Endothelial cell of umbilical vein (primary cell): ENCODE data around the gene CYB561A3. TPM values are rescaled to one million over a fixed set of nuclear protein-coding genes. Genes with fewer than 3 reads are reported as not detected.

Experiments used
- BruUV-seq: library from RNA; stranded (reverse); fragments of 400-500 nt; replicated peaks from 2 replicates; lab custom pipeline; 2021; lab: Mats Ljungman, UMichigan
- CTCF ChIA-PET: fragments of 300-600, 350-600 bp; sonication (Branson Sonifier 250); formaldehyde crosslinking; loops from one replicate; lab custom pipeline; 2021; ENCODE audit warnings: antibody characterized with exemption, inconsistent platforms; lab: Charles Lee
- POLR2A ChIA-PET: fragments of 300-600, 350-600 bp; sonication (Branson Sonifier 250); formaldehyde crosslinking; loops from one replicate; lab custom pipeline; 2021; ENCODE audit warnings: antibody characterized with exemption, inconsistent platforms; lab: Charles Lee
- DNase-seq: peaks from one replicate; pipeline ENCODE4 v3.0.0-alpha.2; 2011; ENCODE audit warnings: low read depth, low spot score
- FAIRE-seq: peaks from 2 replicates; lab custom pipeline; 2011; peaks lifted over from hg19 to GRCh38; lab: Jason Lieb, UNC
- H2AFZ ChIP-seq: 2 replicates; pipeline ENCODE4 v1.6.0; 2012; ENCODE audit warnings: low read depth, low read length, control low read depth, inconsistent platforms
- H3K27ac ChIP-seq: 2 replicates; pipeline ENCODE4 v1.5.1; 2011; ENCODE audit warnings: low read depth, mild to moderate bottlenecking, control low read depth, low read length, moderate library complexity; ENCODE audit not compliant: insufficient read depth
- H3K27me3 ChIP-seq, 2 experiments: 2 replicates each; pipeline versions ENCODE4 v1.6.0 to v1.6.1; 2011; ENCODE audit warnings: low read length in 2 of 2, mixed read lengths in 1 of 2; ENCODE audit not compliant: control insufficient read depth in 2 of 2, insufficient read depth in 2 of 2
- H3K36me3 ChIP-seq, 2 experiments: 2 replicates in 1 of 2; 3 replicates in 1 of 2; pipeline ENCODE4 v1.5.1; 2011; ENCODE audit warnings: low read length in 2 of 2, mild to moderate bottlenecking in 1 of 2, moderate library complexity in 1 of 2; ENCODE audit not compliant: control insufficient read depth in 2 of 2, insufficient read depth in 2 of 2; ENCODE audit errors: extremely low read depth in 1 of 2
- H3K4me1 ChIP-seq: 3 replicates; pipeline ENCODE4 v1.5.1; 2011; ENCODE audit warnings: mild to moderate bottlenecking, low read length; ENCODE audit not compliant: control insufficient read depth, insufficient read depth; ENCODE audit errors: extremely low read depth
- H3K4me2 ChIP-seq: 2 replicates; pipeline ENCODE4 v1.6.1; 2011; ENCODE audit warnings: low read length, control low read depth, mixed read lengths; ENCODE audit not compliant: insufficient read depth
- H3K4me3 ChIP-seq, 3 experiments: fragments of 200-600 bp in 1 of 3; sonication (generic), shearing (Covaris generic) in 1 of 3; replicated peaks in 1 of 3; 2 replicates each; pipeline ENCODE4 v1.5.1; 2011 to 2016; ENCODE audit warnings: control low read depth in 3 of 3, low read length in 3 of 3, mild to moderate bottlenecking in 2 of 3, inconsistent platforms in 1 of 3, low read depth in 1 of 3, moderate library complexity in 1 of 3; ENCODE audit not compliant: insufficient read depth in 1 of 3
- H3K79me2 ChIP-seq: 2 replicates; pipeline ENCODE4 v1.6.0; 2012; ENCODE audit warnings: low read length, inconsistent platforms; ENCODE audit not compliant: control insufficient read depth, insufficient read depth
- H3K9ac ChIP-seq: replicated peaks from 2 replicates; pipeline ENCODE3; 2011; ENCODE audit warnings: low read length, control low read depth; ENCODE audit not compliant: insufficient read depth; ENCODE audit errors: extremely low read depth
- H3K9me1 ChIP-seq: replicated peaks from 3 replicates; pipeline ENCODE4 v1.6.0; 2011; ENCODE audit warnings: mild to moderate bottlenecking, low read length; ENCODE audit not compliant: control insufficient read depth, insufficient read depth; ENCODE audit errors: extremely low read depth
- H3K9me3 ChIP-seq: replicated peaks from 2 replicates; pipeline ENCODE4 v1.5.1; 2012; ENCODE audit warnings: low read length, inconsistent platforms; ENCODE audit not compliant: control insufficient read depth, insufficient read depth
- H4K20me1 ChIP-seq: replicated peaks from 2 replicates; pipeline ENCODE3; 2011; ENCODE audit warnings: mild to moderate bottlenecking, low read length; ENCODE audit not compliant: control insufficient read depth, insufficient read depth; ENCODE audit errors: extremely low read depth
- EZH2 ChIP-seq: IDR thresholded peaks from 2 replicates; pipeline ENCODE4 v1.6.1; 2012; ENCODE audit warnings: borderline replicate concordance, low read depth, mild to moderate bottlenecking, moderate library complexity, low read length, inconsistent platforms; ENCODE audit not compliant: severe bottlenecking
- FOS ChIP-seq: IDR thresholded peaks from 2 replicates; pipeline ENCODE4 v1.6.1; 2011; ENCODE audit warnings: mild to moderate bottlenecking, low read length, moderate library complexity, borderline replicate concordance; ENCODE audit not compliant: insufficient read depth
- GATA2 ChIP-seq: IDR thresholded peaks from 2 replicates; pipeline ENCODE4 v1.7.0; 2011; ENCODE audit warnings: low read depth, mild to moderate bottlenecking, moderate library complexity, mixed read lengths, low read length; ENCODE audit not compliant: insufficient read length, insufficient read depth
- JUN ChIP-seq: IDR thresholded peaks from 2 replicates; pipeline ENCODE4 v1.6.1; 2011; ENCODE audit warnings: borderline replicate concordance, low read depth; ENCODE audit not compliant: insufficient read length, insufficient read depth
- MYC ChIP-seq: IDR thresholded peaks from one replicate; pipeline ENCODE4 v1.6.1; 2011; ENCODE audit warnings: mild to moderate bottlenecking, low read depth, low read length
- POLR2A ChIP-seq: IDR thresholded peaks from 2 replicates; pipeline ENCODE4 v1.6.1; 2012; ENCODE audit warnings: low read depth, mild to moderate bottlenecking, control low read depth, low read length
- POLR2AphosphoS5 ChIP-seq: IDR thresholded peaks from 2 replicates; pipeline ENCODE4 v1.6.1; 2012; ENCODE audit warnings: low read depth, mild to moderate bottlenecking, control low read depth, low read length, moderate library complexity; ENCODE audit not compliant: insufficient read depth
- dilution Hi-C: fragments of 300-500 bp; cut with MboI; formaldehyde crosslinking; loops from one replicate; pipeline ENCODE4 v1.15.0; 2019; ENCODE audit warnings: low sequenced_read_pairs; ENCODE audit not compliant: extremely low pct_ligation_motif_present
- intact Hi-C: fragments of 100-400 bp; cut with micrococcal nuclease; formaldehyde crosslinking; loops from one replicate; pipeline ENCODE4 v1.10.0; 2022
- polyA plus RNA-seq, 4 experiments: library from polyadenylated mRNA; depleted of rRNA in 3 of 4; stranded (reverse) in 3 of 4; unstranded in 1 of 4; fragments of >200 nt; gene quantifications; 2 replicates each; pipeline versions ENCODE4 v1.2.1 to v1.2.3, GENCODE V29; 2011 to 2012; ENCODE audit warnings: missing spikeins in 1 of 4
- total RNA-seq: library from RNA; stranded (reverse); gene quantifications from 2 replicates; pipeline ENCODE4 v1.2.3, GENCODE V29; 2021
- TF ChIP-seq, protein P1 (sequence below), 2 donors: IDR thresholded peaks; 1 replicate in 1 of 2; 2 replicates in 1 of 2; pipeline ENCODE4 v1.5.1; 2011; ENCODE audit warnings: low read length in 2 of 2, mild to moderate bottlenecking in 2 of 2, moderate library complexity in 2 of 2, control low read depth in 1 of 2, inconsistent platforms in 1 of 2, low read depth in 1 of 2; ENCODE audit not compliant: insufficient read depth in 1 of 2; ENCODE audit errors: extremely low read depth in 1 of 2
- TF ChIP-seq, protein P2 (sequence below): IDR thresholded peaks from 2 replicates; pipeline ENCODE4 v1.6.1; 2011; ENCODE audit not compliant: insufficient read depth, insufficient read length

CYB561A3 gene
- total and polyA plus RNA-seq, 2 donors (not counting 3 experiments of a cell fraction or from before 2014, with no cell fraction given), result 41.6 to 103 TPM

DNA sequence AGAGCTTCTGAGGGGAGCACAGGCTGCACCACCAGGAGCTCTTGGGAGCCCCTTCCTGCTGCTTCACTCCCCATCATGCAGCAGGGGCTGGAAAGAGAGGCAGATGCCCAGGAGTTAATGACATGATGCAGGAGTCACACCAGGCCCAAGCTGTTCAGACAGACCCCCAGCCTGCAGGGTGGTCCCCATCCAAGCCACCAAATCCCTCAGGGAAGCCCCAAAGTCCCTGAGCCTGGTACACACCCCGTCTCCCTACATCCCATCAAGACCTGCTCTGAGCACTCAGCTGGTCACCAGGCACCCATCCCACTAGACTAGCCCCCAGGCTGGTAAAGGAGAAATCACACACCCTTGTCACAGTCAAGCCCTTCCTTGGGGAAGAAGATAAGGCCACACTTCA lies 11.3 kb downstream of the CYB561A3 start:
- FAIRE-seq, result no peak
- H3K9ac ChIP-seq, result no peak overlapping the region
- CTCF ChIA-PET, result no interaction called here

More for the DNA sequence above, 11.3 kb downstream of the CYB561A3 start:
- intact Hi-C loops (loop anchor here (1.0 kb wide), 1 partner anchor 17 kb away; the partner anchor contains the start of genes DDB1 and TKFC), dilution Hi-C loops (no loop called here)
- Histone ChIP-seq H3K4me3 (no peak overlapping the region), H3K79me2 (no peaks in the 10 kb centered on the region), H3K36me3 (peaks cover 0 to 20% of the 10 kb centered on the region in 2 experiments), H3K27me3 (no peaks in the 10 kb centered on the region), H2AFZ (no peak overlapping the region), H3K27ac (no peak overlapping the region), H3K9me1 (no peaks in the 10 kb centered on the region), H3K4me1 (peaks cover 14% of the 10 kb centered on the region), H4K20me1 (no peaks in the 10 kb centered on the region), H3K4me2 (no peak overlapping the region), H3K9me3 (no peaks in the 10 kb centered on the region)
- POLR2A ChIA-PET, result no interaction called here
- no peak for DNase-seq
- BruUV-seq, result no TSS peak
- TF ChIP-seq FOS (no peak), JUN (no peak), GATA2 (no peak), POLR2A (no peak), EZH2 (no peak), POLR2AphosphoS5 (no peak), MYC (no peak)
- TF ChIP-seq, protein P1, sequence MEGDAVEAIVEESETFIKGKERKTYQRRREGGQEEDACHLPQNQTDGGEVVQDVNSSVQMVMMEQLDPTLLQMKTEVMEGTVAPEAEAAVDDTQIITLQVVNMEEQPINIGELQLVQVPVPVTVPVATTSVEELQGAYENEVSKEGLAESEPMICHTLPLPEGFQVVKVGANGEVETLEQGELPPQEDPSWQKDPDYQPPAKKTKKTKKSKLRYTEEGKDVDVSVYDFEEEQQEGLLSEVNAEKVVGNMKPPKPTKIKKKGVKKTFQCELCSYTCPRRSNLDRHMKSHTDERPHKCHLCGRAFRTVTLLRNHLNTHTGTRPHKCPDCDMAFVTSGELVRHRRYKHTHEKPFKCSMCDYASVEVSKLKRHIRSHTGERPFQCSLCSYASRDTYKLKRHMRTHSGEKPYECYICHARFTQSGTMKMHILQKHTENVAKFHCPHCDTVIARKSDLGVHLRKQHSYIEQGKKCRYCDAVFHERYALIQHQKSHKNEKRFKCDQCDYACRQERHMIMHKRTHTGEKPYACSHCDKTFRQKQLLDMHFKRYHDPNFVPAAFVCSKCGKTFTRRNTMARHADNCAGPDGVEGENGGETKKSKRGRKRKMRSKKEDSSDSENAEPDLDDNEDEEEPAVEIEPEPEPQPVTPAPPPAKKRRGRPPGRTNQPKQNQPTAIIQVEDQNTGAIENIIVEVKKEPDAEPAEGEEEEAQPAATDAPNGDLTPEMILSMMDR (IDR thresholded peaks at IDR 0.05; ENCODE audit: extremely low read depth in 1 of 2, insufficient read depth in 1 of 2, low read depth in 1 of 2, low read length in 2 of 2), result no peak
- TF ChIP-seq, protein P2, sequence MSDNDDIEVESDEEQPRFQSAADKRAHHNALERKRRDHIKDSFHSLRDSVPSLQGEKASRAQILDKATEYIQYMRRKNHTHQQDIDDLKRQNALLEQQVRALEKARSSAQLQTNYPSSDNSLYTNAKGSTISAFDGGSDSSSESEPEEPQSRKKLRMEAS, result no peak
